K562 treated with DMSO at 1 percent for 48 hours (cell line): Measurements from ENCODE around the gene CRBN. TPM values are rescaled to one million over a fixed set of nuclear protein-coding genes. Genes with fewer than 3 reads are reported as not detected.

Experiments used
- total RNA-seq: library from RNA; unstranded; fragments of 300-600 nt; gene quantifications from 2 replicates; pipeline ENCODE4 v1.2.3, GENCODE V29; 2022; ENCODE audit warnings: low replicate concordance; ENCODE audit errors: extremely low read depth

CRBN gene
- not detected in 2 replicates for total RNA-seq

GRCh38 chr3:3179407-3180094 is at the start of gene CRBN:
Gene CRBN (minus strand): TSS chr3:3179691. CDS start chr3:3179687, 4 bp downstream.

GRCh38 chr3:3126477-3127431 is 52.7 kb downstream of the CRBN start, which contains the start of gene TRNT1:
Gene TRNT1 (plus strand): TSS chr3:3126940. CDS start chr3:3129041, 2,101 bp downstream.

GRCh38 chr3:3110299-3110630 is 69.2 kb downstream of the CRBN start, which contains the start of gene IL5RA:
Gene IL5RA (minus strand): TSS chr3:3110374. CDS start chr3:3104984, 5,390 bp downstream.

Other genes starting within 250 kb of the CRBN start
- gene IL5RA, start 69.3 kb downstream of the CRBN start, total RNA-seq: not detected in 2 replicates
- gene TRNT1, start 52.8 kb downstream of the CRBN start, total RNA-seq: not detected in 2 replicates